Duodenal mucosa (tissue), 2 donors: ENCODE measurements around the gene TTC14.
"Not testable (repeated sequence)": the region's sequence is repeated elsewhere in the genome, so short reads cannot be mapped to it uniquely, and the experiment has no call there.

Experiments used
- H3K27ac ChIP-seq: one replicate; pipeline ENCODE4 v1.7.0; 2013; ENCODE audit warnings: low read depth, low read length
- H3K27me3 ChIP-seq, 2 donors: one replicate each; pipeline ENCODE4 v1.7.0; 2013; ENCODE audit warnings: low read length in 2 of 2, control low read depth in 1 of 2; ENCODE audit not compliant: insufficient read depth in 2 of 2, control insufficient read depth in 1 of 2
- H3K36me3 ChIP-seq, 2 donors: one replicate each; pipeline ENCODE4 v1.7.0; 2013; ENCODE audit warnings: low read length in 2 of 2, control low read depth in 1 of 2; ENCODE audit not compliant: insufficient read depth in 2 of 2, control insufficient read depth in 1 of 2
- H3K4me1 ChIP-seq, 2 donors: one replicate each; pipeline ENCODE4 v1.7.0; 2013; ENCODE audit warnings: low read length in 2 of 2, control low read depth in 1 of 2; ENCODE audit not compliant: insufficient read depth in 2 of 2, control insufficient read depth in 1 of 2
- H3K4me3 ChIP-seq, 2 donors: one replicate each; pipeline ENCODE4 v1.7.0; 2013; ENCODE audit warnings: low read length in 2 of 2, low read depth in 1 of 2
- H3K9ac ChIP-seq, 2 donors: one replicate each; pipeline ENCODE4 v1.7.0; 2013; ENCODE audit warnings: low read length in 2 of 2, low read depth in 1 of 2
- H3K9me3 ChIP-seq, 2 donors: one replicate each; pipeline ENCODE4 v1.7.0; 2013; ENCODE audit warnings: low read length in 2 of 2, control low read depth in 1 of 2; ENCODE audit not compliant: control insufficient read depth in 1 of 2

TTC14 gene

GRCh38 chr3:180594631-180595558, 7.1 kb upstream of the TTC14 start:
- Histone ChIP-seq H3K9ac (no peak overlapping the region), H3K27me3 (peaks cover 0 to 11% of the 10 kb centered on the region in 2 donors), H3K4me3 (no peak overlapping the region), H3K4me1 (no peaks in the 10 kb centered on the region), H3K27ac (no peak overlapping the region), H3K36me3 (no peaks in the 10 kb centered on the region), H3K9me3 (no peaks in the 10 kb centered on the region)

- H3K4me1 ChIP-seq: no peaks in the 10 kb centered on the region
- no peak overlapping the region for H3K4me3 ChIP-seq
- H3K27ac ChIP-seq: no peak overlapping the region
- no peaks in the 10 kb centered on the region for H3K36me3 ChIP-seq
- H3K9ac ChIP-seq: no peak overlapping the region
- no peaks in the 10 kb centered on the region for H3K9me3 ChIP-seq
- H3K27me3 ChIP-seq: peaks cover 0 to 11% of the 10 kb centered on the region in 2 donors
Measured at GRCh38 chr3:180595559-180595935, 6.4 kb upstream of the TTC14 start.

- peaks cover 12 to 13% of the 10 kb centered on the region in 2 donors for H3K4me1 ChIP-seq
- H3K27me3 ChIP-seq: peaks cover 0 to 5% of the 10 kb centered on the region in 2 donors
- peaks cover 10 to 12% of the 10 kb centered on the region in 2 donors for H3K36me3 ChIP-seq
- H3K4me3 ChIP-seq: no peak overlapping the region
- H3K9me3 ChIP-seq: no peaks in the 10 kb centered on the region
- H3K9ac ChIP-seq: no peak overlapping the region
- no peak overlapping the region for H3K27ac ChIP-seq
Measured at GRCh38 chr3:180600473-180600872, 1.5 kb upstream of the TTC14 start.

- Histone ChIP-seq H3K4me1 (no peaks in the 10 kb centered on the region), H3K4me3 (no peak overlapping the region), H3K36me3 (peaks cover 36 to 68% of the 10 kb centered on the region in 2 donors), H3K9me3 (no peaks in the 10 kb centered on the region), H3K27ac (no peak overlapping the region), H3K27me3 (no peaks in the 10 kb centered on the region), H3K9ac (no peak overlapping the region)
Measured at GRCh38 chr3:180611006-180611405, 9.0 kb downstream of the TTC14 start.

- Histone ChIP-seq H3K4me3 (no peak overlapping the region), H3K36me3 (peaks cover 36 to 57% of the 10 kb centered on the region in 2 donors), H3K9me3 (no peaks in the 10 kb centered on the region), H3K9ac (no peak overlapping the region), H3K27ac (no peak overlapping the region), H3K4me1 (no peaks in the 10 kb centered on the region), H3K27me3 (no peaks in the 10 kb centered on the region)
Measured at GRCh38 chr3:180612364-180612763, 10.4 kb downstream of the TTC14 start.

- no peak overlapping the region for H3K4me3 ChIP-seq
- peaks cover 20 to 24% of the 10 kb centered on the region in 2 donors for H3K36me3 ChIP-seq
- H3K9me3 ChIP-seq: no peaks in the 10 kb centered on the region
- H3K4me1 ChIP-seq: no peaks in the 10 kb centered on the region
- no peak overlapping the region for H3K9ac ChIP-seq
- no peak overlapping the region for H3K27ac ChIP-seq
- H3K27me3 ChIP-seq: no peaks in the 10 kb centered on the region
Measured at GRCh38 chr3:180615954-180616353, 14.0 kb downstream of the TTC14 start.

GRCh38 chr3:180617049-180617448, 15.1 kb downstream of the TTC14 start:
- no peak overlapping the region for H3K27ac ChIP-seq
- no peaks in the 10 kb centered on the region for H3K27me3 ChIP-seq
- H3K9ac ChIP-seq: no peak overlapping the region
- H3K4me1 ChIP-seq: no peaks in the 10 kb centered on the region
- H3K36me3 ChIP-seq: peaks cover 10 to 14% of the 10 kb centered on the region in 2 donors
- no peaks in the 10 kb centered on the region for H3K9me3 ChIP-seq
- H3K4me3 ChIP-seq: no peak overlapping the region

- H3K9me3 ChIP-seq, H3K4me1 ChIP-seq, H3K9ac ChIP-seq, H3K36me3 ChIP-seq, H3K4me3 ChIP-seq, H3K27ac ChIP-seq, H3K27me3 ChIP-seq: not testable (repeated sequence)
Measured at GRCh38 chr3:180618563-180618962, 16.6 kb downstream of the TTC14 start.

- no peaks in the 10 kb centered on the region for H3K9me3 ChIP-seq
Measured at GRCh38 chr3:180619723-180620122, 17.8 kb downstream of the TTC14 start.

GRCh38 chr3:180624714-180625113, 22.8 kb downstream of the TTC14 start:
- no peaks in the 10 kb centered on the region for H3K36me3 ChIP-seq

More at GRCh38 chr3:180619723-180620122, 17.8 kb downstream of the TTC14 start:
- Histone ChIP-seq H3K4me1 (no peaks in the 10 kb centered on the region), H3K9ac (no peak overlapping the region), H3K27ac (no peak overlapping the region), H3K36me3 (no peaks in the 10 kb centered on the region), H3K27me3 (no peaks in the 10 kb centered on the region), H3K4me3 (no peak overlapping the region)

More at GRCh38 chr3:180624714-180625113, 22.8 kb downstream of the TTC14 start:
- H3K9me3 ChIP-seq: no peaks in the 10 kb centered on the region
- H3K27me3 ChIP-seq: no peaks in the 10 kb centered on the region
- H3K4me1 ChIP-seq: no peaks in the 10 kb centered on the region
- no peak overlapping the region for H3K4me3 ChIP-seq
- H3K9ac ChIP-seq: no peak overlapping the region
- H3K27ac ChIP-seq: no peak overlapping the region
